Gastrocnemius medialis (tissue), 4 donors: ENCODE results near the gene BCL2L12. TPM values are rescaled to one million over a fixed set of nuclear protein-coding genes. Genes with fewer than 3 reads are reported as not detected.

Source experiments
- ATAC-seq, 2 donors: fragments of 150-250 bp; one replicate each; pipeline ENCODE4 v1.9.1; 2016
- DNase-seq, 2 donors: peaks; one replicate each; pipeline ENCODE4 v3.0.0-alpha.2; 2019
- H3K27ac ChIP-seq, 4 donors: fragments of 200-600 bp; sonication (generic); 1 replicate in 1 of 4; 2 replicates in 3 of 4; pipeline ENCODE4 v1.5.1; 2016 to 2018; ENCODE audit warnings: mild to moderate bottlenecking in 2 of 4, moderate library complexity in 1 of 4
- H3K27me3 ChIP-seq, 3 donors: fragments of 200-600 bp; sonication (generic) in 2 of 3; 1 replicate in 1 of 3; 2 replicates in 2 of 3; pipeline versions ENCODE4 v1.5.1 to v1.6.0; 2016 to 2019; ENCODE audit warnings: mild to moderate bottlenecking in 1 of 3, moderate library complexity in 1 of 3
- H3K36me3 ChIP-seq, 2 donors: fragments of 200-600 bp; sonication (generic) in 1 of 2; one replicate each; pipeline ENCODE4 v1.5.1; 2017 to 2018
- H3K4me1 ChIP-seq, 2 donors: fragments of 200-600 bp; sonication (generic) in 1 of 2; one replicate each; pipeline ENCODE4 v1.5.1; 2016 to 2017; ENCODE audit warnings: mild to moderate bottlenecking in 2 of 2
- H3K4me3 ChIP-seq, 4 donors: fragments of 200-600 bp; sonication (generic) in 3 of 4; 1 replicate in 1 of 4; 2 replicates in 3 of 4; pipeline ENCODE4 v1.5.1; 2016 to 2019; ENCODE audit warnings: mild to moderate bottlenecking in 2 of 4
- H3K9me3 ChIP-seq, 3 donors: fragments of 200-600 bp; sonication (generic) in 2 of 3; 1 replicate in 1 of 3; 2 replicates in 2 of 3; pipeline ENCODE4 v1.5.1; 2016 to 2019
- CTCF ChIP-seq, 5 experiments: fragments of 450-650 bp in 3 of 5; fragments of 200-600 bp in 2 of 5; sonication (generic) in 2 of 5; IDR thresholded peaks in 4 of 5; conservative IDR thresholded peaks in 1 of 5; 1 replicate in 4 of 5; 2 replicates in 1 of 5; pipeline ENCODE4 v1.5.1; 2016 to 2019; ENCODE audit warnings: antibody characterized with exemption in 5 of 5, mild to moderate bottlenecking in 3 of 5, moderate library complexity in 3 of 5
- POLR2A ChIP-seq, 2 donors: fragments of 450-650 bp; IDR thresholded peaks; one replicate each; pipeline ENCODE4 v1.6.1; 2017; ENCODE audit warnings: antibody characterized with exemption in 2 of 2, mild to moderate bottlenecking in 2 of 2, moderate library complexity in 2 of 2
- in situ Hi-C, 4 donors: fragments of 200-750 bp; cut with MboI; loops; one replicate each; pipeline versions ENCODE4 v1.15.0 to v1.8.0; 2017; ENCODE audit warnings: low sequenced_read_pairs in 4 of 4
- intact Hi-C: fragments of 100-400 bp; cut with DNase I; formaldehyde crosslinking; loops from one replicate; pipeline ENCODE4 v1.15.1; 2023; ENCODE audit warnings: low total_unique reads
- total RNA-seq, 4 donors: library from RNA; depleted of rRNA; stranded (reverse); fragments of >200 nt; gene quantifications; one replicate each; pipeline versions ENCODE4 v1.1.0 to v1.2.3, GENCODE V29; 2016

BCL2L12 gene
- total RNA-seq, 4 donors from 2014 or later, result 10.7 to 12.9 (median 11.8) TPM

GRCh38 chr19:49691243-49692146, 25.8 kb downstream of the BCL2L12 start:
- intact Hi-C loops, result no loop called here
- peak overlapping the region in 1 of 4 donors; percentile 72 for H3K27ac ChIP-seq
- H3K4me3 ChIP-seq, result peak overlapping the region; percentile 50 to 59 (median 54)
- peaks cover 10 to 14% of the 10 kb centered on the region in 2 donors for H3K4me1 ChIP-seq
- no peak for ATAC-seq
- peaks cover 0 to 6% of the 10 kb centered on the region in 2 donors for H3K36me3 ChIP-seq
- in situ Hi-C loops, result no loop called here
- H3K27me3 ChIP-seq, result peaks cover 3 to 17% (median 13%) of the 10 kb centered on the region in 3 donors
- no peak for DNase-seq
- no peak for TF ChIP-seq CTCF (IDR thresholded peaks at IDR 0.05 in 4 of 5, conservative IDR thresholded peaks at IDR 0.05 in 1 of 5)
- no peak for TF ChIP-seq POLR2A (IDR thresholded peaks at IDR 0.05)
- H3K9me3 ChIP-seq, result no peaks in the 10 kb centered on the region

- TF ChIP-seq CTCF (IDR thresholded peaks at IDR 0.05 in 4 of 5, conservative IDR thresholded peaks at IDR 0.05 in 1 of 5), result no peak
- TF ChIP-seq POLR2A (IDR thresholded peaks at IDR 0.05), result no peak
- DNase-seq (no peak), ATAC-seq (no peak)
- intact Hi-C loops, result no loop called here
- Histone ChIP-seq H3K36me3 (peaks cover 0 to 6% of the 10 kb centered on the region in 2 donors), H3K27ac (no peak overlapping the region), H3K4me1 (peaks cover 10 to 14% of the 10 kb centered on the region in 2 donors), H3K27me3 (peaks cover 3 to 17% (median 13%) of the 10 kb centered on the region in 3 donors), H3K4me3 (no peak overlapping the region), H3K9me3 (no peaks in the 10 kb centered on the region)
- in situ Hi-C loops, result no loop called here
Observed at GRCh38 chr19:49692147-49692506, 26.4 kb downstream of the BCL2L12 start.

- in situ Hi-C loops, result no loop called here
- ATAC-seq (no peak), DNase-seq (no peak)
- TF ChIP-seq POLR2A (IDR thresholded peaks at IDR 0.05) (no peak), CTCF (IDR thresholded peaks at IDR 0.05 in 4 of 5, conservative IDR thresholded peaks at IDR 0.05 in 1 of 5) (no peak)
- intact Hi-C loops, result no loop called here
- peaks cover 0 to 6% (median 2%) of the 10 kb centered on the region in 3 donors for H3K27me3 ChIP-seq
- H3K4me1 ChIP-seq, result peaks cover 0 to 6% of the 10 kb centered on the region in 2 donors
- H3K4me3 ChIP-seq, result no peak overlapping the region
- no peaks in the 10 kb centered on the region for H3K9me3 ChIP-seq
- H3K36me3 ChIP-seq, result no peaks in the 10 kb centered on the region
- H3K27ac ChIP-seq, result no peak overlapping the region
Observed at GRCh38 chr19:49696115-49696514, 30.4 kb downstream of the BCL2L12 start.

- peaks cover 0 to 5% (median 0%) of the 10 kb centered on the region in 3 donors for H3K27me3 ChIP-seq
- no peak overlapping the region for H3K27ac ChIP-seq
- H3K9me3 ChIP-seq, result no peaks in the 10 kb centered on the region
- H3K4me3 ChIP-seq, result no peak overlapping the region
- DNase-seq, result no peak
- no peaks in the 10 kb centered on the region for H3K4me1 ChIP-seq
- no peak for ATAC-seq
- in situ Hi-C loops (no loop called here), intact Hi-C loops (no loop called here)
- no peaks in the 10 kb centered on the region for H3K36me3 ChIP-seq
- no peak for TF ChIP-seq POLR2A (IDR thresholded peaks at IDR 0.05)
- no peak for TF ChIP-seq CTCF (IDR thresholded peaks at IDR 0.05 in 4 of 5, conservative IDR thresholded peaks at IDR 0.05 in 1 of 5)
Observed at GRCh38 chr19:49696865-49697264, 31.1 kb downstream of the BCL2L12 start.
